Measurements from ENCODE around the gene PKNOX2. TPM values are rescaled to one million over a fixed set of nuclear protein-coding genes. Genes with fewer than 3 reads are reported as not detected.

PKNOX2 gene
- total and polyA plus RNA-seq, 4 donors, result 3.1 to 10.6 (median 7.9) TPM

DNA sequence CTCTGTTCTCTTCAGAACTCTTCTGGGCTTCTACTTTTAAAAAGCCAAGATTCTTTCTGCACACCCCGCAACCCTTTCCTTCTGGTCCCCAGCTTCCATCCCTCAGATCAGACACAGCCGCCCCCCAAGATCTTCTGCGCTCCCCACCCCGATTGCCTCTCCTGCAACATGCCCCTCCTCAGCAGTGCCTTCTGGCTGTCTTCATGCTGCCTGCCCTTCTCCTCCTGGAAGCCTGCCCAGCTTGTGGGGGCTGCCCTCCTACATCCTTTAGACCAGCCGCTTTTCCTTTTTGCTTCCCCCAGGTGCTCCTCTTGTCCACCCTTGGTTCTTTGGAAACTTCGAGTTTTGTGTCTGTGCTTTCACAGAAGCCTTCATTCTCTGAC, 187.3 kb downstream of the PKNOX2 start:
- Histone ChIP-seq H3K4me3 (no peak overlapping the region), H3K27ac (ENCODE audit: low read depth in 1 of 2, low read length in 1 of 2) (no peak overlapping the region), H3K27me3 (ENCODE audit: control insufficient read depth in 3 of 3, insufficient read depth in 3 of 3, low read length in 2 of 3) (no peaks in the 10 kb centered on the region), H3K9me3 (ENCODE audit: control insufficient read depth in 4 of 4, insufficient read depth in 3 of 4, low read length in 3 of 4) (no peaks in the 10 kb centered on the region), H3K4me1 (ENCODE audit: control insufficient read depth in 5 of 5, insufficient read depth in 5 of 5, low read length in 5 of 5) (peaks cover 0 to 21% (median 2%) of the 10 kb centered on the region in 5 donors), H3K36me3 (ENCODE audit: control insufficient read depth in 4 of 4, insufficient read depth in 4 of 4, low read length in 4 of 4) (peaks cover 0 to 4% (median 0%) of the 10 kb centered on the region in 4 donors), H3K9ac (ENCODE audit: insufficient read depth in 1 of 2, low read length in 2 of 2) (no peak overlapping the region)
- DNase-seq (no peak), ATAC-seq (ENCODE audit: insufficient read depth, low FRiP score) (no peak)
- WGBS, 2 donors, result 88 to 91% methylated on average over 6 of the region's 6 CpGs
- no peak for TF ChIP-seq CTCF (IDR thresholded peaks at IDR 0.05; ENCODE audit: control extremely low read depth, extremely low read depth)

DNA sequence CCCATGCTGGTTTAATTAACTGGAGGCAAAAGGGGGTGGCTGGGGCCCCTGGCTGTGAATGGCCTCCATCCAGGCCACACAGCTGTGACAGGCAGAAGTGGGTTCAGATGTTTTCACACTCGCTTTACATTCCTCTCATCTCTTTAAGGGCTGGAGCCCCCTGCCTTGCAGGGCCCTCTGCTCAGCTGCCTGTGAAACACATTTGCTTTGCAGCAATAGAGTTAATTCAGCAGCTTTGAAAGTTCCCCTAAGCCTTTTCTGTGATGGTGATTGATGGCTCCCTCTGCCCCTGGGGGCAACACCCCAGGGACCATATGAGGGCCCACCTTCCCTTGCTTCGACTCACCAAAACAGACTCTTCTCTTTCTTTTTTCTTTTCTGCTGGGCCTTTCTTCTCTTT, 192.2 kb downstream of the PKNOX2 start:
- peaks cover 0 to 4% (median 0%) of the 10 kb centered on the region in 4 donors for H3K36me3 ChIP-seq (ENCODE audit: control insufficient read depth in 4 of 4, insufficient read depth in 4 of 4, low read length in 4 of 4)
- H3K27ac ChIP-seq (ENCODE audit: low read depth in 1 of 2, low read length in 1 of 2), result no peak overlapping the region
- H3K27me3 ChIP-seq (ENCODE audit: control insufficient read depth in 3 of 3, insufficient read depth in 3 of 3, low read length in 2 of 3), result no peaks in the 10 kb centered on the region
- peak; percentile 52 to 59 (median 57) for DNase-seq
- no peak for TF ChIP-seq CTCF (IDR thresholded peaks at IDR 0.05; ENCODE audit: control extremely low read depth, extremely low read depth)
- no peak overlapping the region for H3K4me3 ChIP-seq
- 68 to 74% methylated on average over 2 of the region's 2 CpGs for WGBS, 2 donors
- no peaks in the 10 kb centered on the region for H3K9me3 ChIP-seq (ENCODE audit: control insufficient read depth in 4 of 4, insufficient read depth in 3 of 4, low read length in 3 of 4)
- no peak for ATAC-seq (ENCODE audit: insufficient read depth, low FRiP score)
- no peak overlapping the region for H3K9ac ChIP-seq (ENCODE audit: insufficient read depth in 1 of 2, low read length in 2 of 2)
- peaks cover 0 to 31% (median 2%) of the 10 kb centered on the region in 5 donors for H3K4me1 ChIP-seq (ENCODE audit: control insufficient read depth in 5 of 5, insufficient read depth in 5 of 5, low read length in 5 of 5)

GRCh38 chr11:125357551-125357950, 193.0 kb downstream of the PKNOX2 start:
- H3K27ac ChIP-seq (ENCODE audit: low read depth in 1 of 2, low read length in 1 of 2), result no peak overlapping the region
- H3K36me3 ChIP-seq (ENCODE audit: control insufficient read depth in 4 of 4, insufficient read depth in 4 of 4, low read length in 4 of 4), result peaks cover 0 to 4% (median 0%) of the 10 kb centered on the region in 4 donors
- H3K27me3 ChIP-seq (ENCODE audit: control insufficient read depth in 3 of 3, insufficient read depth in 3 of 3, low read length in 2 of 3), result no peaks in the 10 kb centered on the region
- TF ChIP-seq CTCF (IDR thresholded peaks at IDR 0.05; ENCODE audit: control extremely low read depth, extremely low read depth), result no peak
- no peaks in the 10 kb centered on the region for H3K9me3 ChIP-seq (ENCODE audit: control insufficient read depth in 4 of 4, insufficient read depth in 3 of 4, low read length in 3 of 4)
- H3K9ac ChIP-seq (ENCODE audit: insufficient read depth in 1 of 2, low read length in 2 of 2), result no peak overlapping the region
- no peak overlapping the region for H3K4me3 ChIP-seq
- ATAC-seq (ENCODE audit: insufficient read depth, low FRiP score) (no peak), DNase-seq (no peak)
- 91 to 94% methylated on average over 8 of the region's 8 CpGs for WGBS, 2 donors
- peaks cover 0 to 31% (median 2%) of the 10 kb centered on the region in 5 donors for H3K4me1 ChIP-seq (ENCODE audit: control insufficient read depth in 5 of 5, insufficient read depth in 5 of 5, low read length in 5 of 5)

- H3K27me3 ChIP-seq (ENCODE audit: control insufficient read depth in 3 of 3, insufficient read depth in 3 of 3, low read length in 2 of 3), result no peaks in the 10 kb centered on the region
- DNase-seq (peak in 1 of 3 donors; percentile 59), ATAC-seq (ENCODE audit: insufficient read depth, low FRiP score) (no peak)
- H3K9ac ChIP-seq (ENCODE audit: insufficient read depth in 1 of 2, low read length in 2 of 2), result no peak overlapping the region
- H3K36me3 ChIP-seq (ENCODE audit: control insufficient read depth in 4 of 4, insufficient read depth in 4 of 4, low read length in 4 of 4), result peaks cover 0 to 4% (median 0%) of the 10 kb centered on the region in 4 donors
- TF ChIP-seq CTCF (IDR thresholded peaks at IDR 0.05; ENCODE audit: control extremely low read depth, extremely low read depth), result no peak
- H3K9me3 ChIP-seq (ENCODE audit: control insufficient read depth in 4 of 4, insufficient read depth in 3 of 4, low read length in 3 of 4), result no peaks in the 10 kb centered on the region
- 82 to 90% methylated on average over 6 of the region's 6 CpGs for WGBS, 2 donors
- no peak overlapping the region for H3K27ac ChIP-seq (ENCODE audit: low read depth in 1 of 2, low read length in 1 of 2)
- no peak overlapping the region for H3K4me3 ChIP-seq
- H3K4me1 ChIP-seq (ENCODE audit: control insufficient read depth in 5 of 5, insufficient read depth in 5 of 5, low read length in 5 of 5), result peaks cover 0 to 31% (median 2%) of the 10 kb centered on the region in 5 donors
These were observed 193.8 kb downstream of the PKNOX2 start for GRCh38 chr11:125358254-125358840.

Data from lung (tissue), 12 donors.